MG63 (cell line): ENCODE measurements around the gene LARP1. TPM values are rescaled to one million over a fixed set of nuclear protein-coding genes. Genes with fewer than 3 reads are reported as not detected.
"Not testable (repeated sequence)": the region's sequence is repeated elsewhere in the genome, so short reads cannot be mapped to it uniquely, and the experiment has no call there.

Experiments used
- DNase-seq: peaks from one replicate; pipeline ENCODE4 v3.0.0-alpha.2; 2020
- H3K27me3 ChIP-seq: fragments of 250-450 bp; sonication (Bioruptor Pico); 2 replicates; pipeline ENCODE4 v1.5.1; 2020; ENCODE audit warnings: mild to moderate bottlenecking, moderate library complexity
- H3K36me3 ChIP-seq: fragments of 250-450 bp; sonication (Bioruptor Pico); 2 replicates; pipeline ENCODE4 v1.5.1; 2020; ENCODE audit warnings: mild to moderate bottlenecking, moderate library complexity
- H3K4me3 ChIP-seq: fragments of 250-450 bp; sonication (Bioruptor Pico); 2 replicates; pipeline ENCODE4 v1.5.1; 2020; ENCODE audit warnings: mild to moderate bottlenecking, moderate library complexity
- H3K9me3 ChIP-seq: fragments of 250-450 bp; sonication (Bioruptor Pico); 2 replicates; pipeline ENCODE4 v1.5.1; 2020; ENCODE audit warnings: mild to moderate bottlenecking, moderate library complexity
- total RNA-seq: library from RNA; depleted of rRNA; stranded (reverse); fragments of >200 nt; shearing (Covaris generic); gene quantifications from 2 replicates; pipeline ENCODE4 v1.2.3, GENCODE V29; 2014; ENCODE audit warnings: low replicate concordance

The LARP1 gene
- total RNA-seq, 1 experiment from 2014 or later: 36.5 TPM

DNA sequence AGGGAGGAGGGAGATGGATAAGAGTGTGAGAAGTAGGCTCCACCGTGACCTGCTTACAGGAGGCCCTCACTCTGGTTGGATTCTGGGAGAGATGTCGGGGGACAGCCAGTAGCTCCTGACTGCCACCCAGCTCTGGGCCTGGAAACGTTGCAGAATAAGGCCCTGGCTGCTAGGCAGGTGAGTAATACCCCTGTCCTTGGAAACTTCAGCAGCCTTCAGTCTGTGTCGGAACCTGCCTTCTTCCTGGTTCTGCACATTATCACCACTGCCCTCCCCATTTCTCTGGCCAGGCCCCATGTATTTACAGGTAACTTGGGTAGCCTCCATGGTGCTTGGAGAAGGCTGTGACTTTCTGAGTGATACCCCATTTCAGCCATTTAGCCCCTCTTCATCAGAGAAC is 68.4 kb downstream of the LARP1 start:
- Histone ChIP-seq H3K4me3 (no peak overlapping the region), H3K36me3 (peaks cover 83% of the 10 kb centered on the region), H3K9me3 (no peaks in the 10 kb centered on the region), H3K27me3 (no peaks in the 10 kb centered on the region)
- no peak for DNase-seq

DNA sequence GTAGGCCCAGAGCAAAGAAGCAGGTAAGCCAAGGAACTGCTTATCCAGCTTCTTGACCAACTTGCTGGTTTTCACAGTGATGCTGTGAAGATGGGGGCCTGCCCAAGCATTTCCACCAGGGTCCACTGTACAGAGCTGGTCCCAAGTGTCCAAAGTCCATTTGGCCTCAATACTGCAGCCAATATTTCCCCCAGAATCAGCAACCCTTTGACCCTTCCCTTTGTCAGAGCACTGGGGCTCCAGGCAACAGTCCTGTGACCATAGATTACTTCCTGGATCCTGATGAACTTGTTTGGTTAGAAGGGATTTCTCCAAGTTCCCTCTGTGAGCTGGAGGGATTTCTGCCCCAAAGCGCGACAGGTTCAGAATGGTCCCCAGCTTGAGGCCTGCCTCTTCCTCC is 68.9 kb downstream of the LARP1 start:
- no peak for DNase-seq

DNA sequence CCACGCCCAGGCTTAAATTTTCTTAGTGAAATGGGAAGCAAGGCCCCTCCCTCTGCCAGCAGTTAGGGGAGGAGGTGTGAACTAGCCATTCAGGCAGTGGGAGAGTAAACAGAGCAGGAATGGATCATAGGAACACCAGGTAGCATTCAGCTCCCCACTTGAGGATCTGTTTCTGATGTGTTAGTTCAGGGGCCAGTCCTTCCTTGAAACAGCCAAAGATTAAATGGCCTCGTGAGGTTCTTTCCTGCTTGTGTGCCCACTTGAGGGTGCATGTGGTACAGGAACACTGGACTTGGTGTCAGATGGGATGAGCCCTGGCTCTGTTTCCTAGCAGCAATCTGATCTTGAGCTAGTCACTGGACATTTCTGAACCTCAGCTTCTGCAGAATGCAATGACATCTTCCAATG is 74.0 kb downstream of the LARP1 start:
- DNase-seq: no peak
- no peaks in the 10 kb centered on the region for H3K27me3 ChIP-seq
- H3K4me3 ChIP-seq: no peak overlapping the region
- no peaks in the 10 kb centered on the region for H3K9me3 ChIP-seq
- peaks cover 67% of the 10 kb centered on the region for H3K36me3 ChIP-seq

More for the DNA sequence above, 68.9 kb downstream of the LARP1 start:
- Histone ChIP-seq H3K36me3 (peaks cover 81% of the 10 kb centered on the region), H3K27me3 (no peaks in the 10 kb centered on the region), H3K4me3 (no peak overlapping the region), H3K9me3 (no peaks in the 10 kb centered on the region)

GRCh38 chr5:154829589-154830218 is 74.5 kb downstream of the LARP1 start:
- H3K4me3 ChIP-seq: no peak overlapping the region
- peak; percentile 15 for DNase-seq
- no peaks in the 10 kb centered on the region for H3K9me3 ChIP-seq
- no peaks in the 10 kb centered on the region for H3K27me3 ChIP-seq
- peaks cover 62% of the 10 kb centered on the region for H3K36me3 ChIP-seq

- Histone ChIP-seq H3K36me3 (peaks cover 65% of the 10 kb centered on the region), H3K4me3 (no peak overlapping the region), H3K27me3 (no peaks in the 10 kb centered on the region), H3K9me3 (no peaks in the 10 kb centered on the region)
- DNase-seq: no peak
These were observed 75.0 kb downstream of the LARP1 start for GRCh38 chr5:154830219-154830595.

GRCh38 chr5:154830596-154830995 is 75.4 kb downstream of the LARP1 start:
- no peak for DNase-seq
- H3K27me3 ChIP-seq: no peaks in the 10 kb centered on the region
- peaks cover 64% of the 10 kb centered on the region for H3K36me3 ChIP-seq
- no peaks in the 10 kb centered on the region for H3K9me3 ChIP-seq
- no peak overlapping the region for H3K4me3 ChIP-seq

DNA sequence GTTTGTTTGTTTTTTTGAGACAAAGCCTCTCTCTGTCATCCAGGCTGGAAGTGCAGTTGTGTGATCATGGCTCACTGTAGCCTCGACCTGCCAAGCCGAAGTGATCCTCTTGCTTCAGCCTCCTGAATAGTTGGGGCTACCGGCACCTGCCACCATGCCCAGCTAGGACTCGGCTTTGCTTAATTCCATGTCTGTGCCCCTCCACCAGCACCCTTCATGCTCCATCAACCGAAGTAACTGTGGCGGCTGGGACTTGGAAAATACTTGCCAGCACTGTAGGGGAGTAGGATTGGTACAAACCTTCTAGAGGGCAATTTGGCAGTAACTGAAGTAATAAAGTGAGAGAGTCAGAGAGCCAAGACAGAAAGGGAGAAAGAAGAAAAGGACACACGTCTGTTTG is 76.3 kb downstream of the LARP1 start:
- DNase-seq: no peak
- Histone ChIP-seq H3K9me3 (no peaks in the 10 kb centered on the region), H3K36me3 (peaks cover 64% of the 10 kb centered on the region), H3K27me3 (no peaks in the 10 kb centered on the region), H3K4me3 (no peak overlapping the region)

GRCh38 chr5:154832804-154833203 is 77.6 kb downstream of the LARP1 start:
- not testable (repeated sequence) for H3K27me3 ChIP-seq, H3K9me3 ChIP-seq, H3K4me3 ChIP-seq, DNase-seq
- peaks cover 66% of the 10 kb centered on the region for H3K36me3 ChIP-seq

GRCh38 chr5:154834053-154834452 is 78.9 kb downstream of the LARP1 start:
- no peak overlapping the region for H3K4me3 ChIP-seq
- no peak for DNase-seq
- no peaks in the 10 kb centered on the region for H3K9me3 ChIP-seq

DNA sequence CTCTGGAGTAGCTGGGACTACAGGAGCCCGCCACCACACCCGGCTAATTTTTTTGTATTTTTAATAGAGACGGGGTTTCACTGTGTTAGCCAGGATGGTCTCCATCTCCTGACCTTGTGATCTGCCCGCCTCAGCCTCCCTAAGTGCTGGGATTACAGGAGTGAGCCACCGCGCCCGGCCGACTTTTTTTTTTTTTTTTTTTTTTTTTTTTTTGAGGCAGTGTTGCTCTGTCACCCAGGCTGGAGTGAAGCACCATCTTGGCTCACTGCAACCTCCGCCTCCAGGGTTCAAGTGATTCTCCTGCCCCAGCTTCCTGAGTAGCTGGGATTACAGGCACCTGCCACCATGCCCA is 80.5 kb downstream of the LARP1 start:
- not testable (repeated sequence) for DNase-seq, H3K9me3 ChIP-seq, H3K27me3 ChIP-seq, H3K4me3 ChIP-seq
- H3K36me3 ChIP-seq: peaks cover 49% of the 10 kb centered on the region

More at GRCh38 chr5:154834053-154834452, 78.9 kb downstream of the LARP1 start:
- Histone ChIP-seq H3K27me3 (no peaks in the 10 kb centered on the region), H3K36me3 (peaks cover 59% of the 10 kb centered on the region)

GRCh38 chr5:154836225-154836624 is 81.0 kb downstream of the LARP1 start:
- Histone ChIP-seq H3K36me3 (peaks cover 51% of the 10 kb centered on the region), H3K9me3 (no peaks in the 10 kb centered on the region), H3K4me3 (no peak overlapping the region), H3K27me3 (no peaks in the 10 kb centered on the region)
- DNase-seq: no peak

DNA sequence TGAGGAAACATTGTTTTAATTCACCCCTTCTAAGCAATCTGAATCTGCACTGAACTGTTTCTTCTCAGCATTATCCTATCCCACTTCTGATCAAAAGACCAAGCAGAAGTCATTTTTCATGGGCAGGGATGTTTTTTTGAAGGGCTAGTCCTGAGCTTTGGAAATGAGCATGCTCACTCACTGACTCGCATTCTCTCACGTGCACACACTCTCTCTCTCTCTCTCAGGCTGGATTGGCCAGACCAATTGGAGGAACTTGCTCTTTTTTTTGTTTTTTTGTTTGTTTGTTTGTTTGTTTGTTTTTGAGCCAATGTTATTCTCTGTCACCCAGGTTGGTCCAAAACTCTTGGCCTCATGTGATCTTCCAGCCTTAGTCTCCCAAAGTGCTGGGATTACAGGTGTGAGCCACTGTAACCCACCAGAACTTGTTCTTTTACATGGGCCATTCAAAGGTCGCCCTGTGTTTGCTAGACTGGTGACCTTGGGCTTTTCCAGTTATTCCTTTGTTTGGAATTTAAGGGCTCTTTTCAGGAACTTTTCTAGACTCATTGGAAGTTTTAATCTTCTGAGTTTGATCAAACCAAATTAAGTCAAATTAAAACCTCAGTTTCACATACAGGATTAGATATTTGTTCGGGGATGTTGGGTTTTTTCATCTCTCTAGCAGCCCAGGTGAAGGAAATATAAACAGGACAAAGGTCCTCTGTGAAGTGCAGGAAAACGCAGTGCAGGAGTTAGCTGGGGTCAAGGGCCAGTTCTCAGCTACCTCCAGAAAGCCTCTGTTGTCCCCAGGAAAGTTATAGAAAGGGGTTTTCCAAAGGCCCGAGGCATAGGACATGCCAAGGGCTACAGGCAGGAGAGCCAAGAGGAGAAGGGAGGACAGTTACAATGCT is 82.1 kb downstream of the LARP1 start:
- H3K9me3 ChIP-seq: no peaks in the 10 kb centered on the region
- H3K36me3 ChIP-seq: peaks cover 44% of the 10 kb centered on the region
- no peak overlapping the region for H3K4me3 ChIP-seq
- H3K27me3 ChIP-seq: no peaks in the 10 kb centered on the region
- DNase-seq: no peak

GRCh38 chr5:154840435-154841272 is 85.5 kb downstream of the LARP1 start:
- DNase-seq: no peak
- Histone ChIP-seq H3K4me3 (no peak overlapping the region), H3K27me3 (no peaks in the 10 kb centered on the region), H3K36me3 (peaks cover 38% of the 10 kb centered on the region), H3K9me3 (no peaks in the 10 kb centered on the region)

DNA sequence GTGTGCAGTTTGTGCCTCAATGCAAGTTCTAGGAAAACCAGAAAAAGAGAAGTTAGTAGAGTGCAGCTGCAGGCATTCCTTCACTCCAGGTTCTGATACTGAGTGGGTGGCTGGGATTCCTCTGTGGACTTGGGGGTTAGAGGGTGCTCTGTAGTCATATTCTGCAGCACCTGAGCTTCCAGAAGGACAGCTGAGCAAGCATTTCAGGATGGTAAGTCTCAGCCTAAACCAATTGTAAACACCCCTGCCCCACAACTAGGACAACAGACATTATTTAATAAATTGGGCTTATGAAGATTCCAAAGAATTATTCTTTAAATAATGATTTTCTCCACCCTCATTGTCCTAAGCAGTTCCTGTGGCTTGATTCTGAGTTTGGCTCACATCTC is 86.1 kb downstream of the LARP1 start:
- H3K36me3 ChIP-seq: peaks cover 34% of the 10 kb centered on the region
- no peak for DNase-seq

GRCh38 chr5:154842689-154843530 is 87.7 kb downstream of the LARP1 start:
- no peak for DNase-seq
- no peak overlapping the region for H3K4me3 ChIP-seq
- H3K27me3 ChIP-seq: no peaks in the 10 kb centered on the region
- H3K36me3 ChIP-seq: peaks cover 21% of the 10 kb centered on the region
- no peaks in the 10 kb centered on the region for H3K9me3 ChIP-seq

More for the DNA sequence above, 86.1 kb downstream of the LARP1 start:
- Histone ChIP-seq H3K27me3 (no peaks in the 10 kb centered on the region), H3K4me3 (no peak overlapping the region), H3K9me3 (no peaks in the 10 kb centered on the region)

DNA sequence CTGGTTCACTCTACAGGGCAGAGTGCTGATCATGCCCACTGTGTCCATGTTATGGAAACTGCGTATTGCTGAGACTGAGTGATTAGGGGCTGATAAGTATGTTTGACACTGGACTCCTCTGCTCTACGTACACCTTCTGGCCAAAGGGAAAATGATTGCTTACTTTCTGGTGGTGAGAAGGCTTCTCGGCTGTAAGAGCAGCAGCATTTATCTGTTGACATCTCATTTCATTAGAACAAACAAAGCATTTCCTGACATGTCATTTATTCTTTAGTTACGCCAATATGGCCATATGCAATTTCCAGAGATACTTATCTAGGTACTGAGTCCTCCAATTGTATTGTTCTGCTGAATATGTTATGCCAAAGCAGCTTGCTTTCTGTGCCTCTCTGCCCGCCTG is 89.6 kb downstream of the LARP1 start:
- Histone ChIP-seq H3K36me3 (peaks cover 16% of the 10 kb centered on the region), H3K9me3 (no peaks in the 10 kb centered on the region), H3K4me3 (no peak overlapping the region), H3K27me3 (no peaks in the 10 kb centered on the region)
- no peak for DNase-seq
